Stimulated activated CD8-positive, alpha-beta memory T cell treated with anti-CD3 and anti-CD28 coated beads, Interleukin-2, amount 100 ng/mL, for 48 hours (primary cell): ENCODE data around the gene SLC16A13.
A peak's percentile ranks its signal among the peaks of the same experiment; 100 is the strongest.
"Not testable (repeated sequence)": the region's sequence is repeated elsewhere in the genome, so short reads cannot be mapped to it uniquely, and the experiment has no call there.

Experiments used
- DNase-seq, 2 donors: peaks; one replicate each; pipeline ENCODE4 v3.0.0-alpha.2; 2020; ENCODE audit warnings: low read depth in 2 of 2

SLC16A13 gene

GRCh38 chr17:7029096-7029495, 6.7 kb upstream of the SLC16A13 start:
- no peak for DNase-seq

- DNase-seq, result no peak
These were observed 6.2 kb upstream of the SLC16A13 start for GRCh38 chr17:7029659-7030058.

GRCh38 chr17:7034955-7035590, 742 bp upstream of the SLC16A13 start:
- DNase-seq, result no peak

GRCh38 chr17:7038025-7038862, 2.4 kb downstream of the SLC16A13 start:
- no peak for DNase-seq

DNA sequence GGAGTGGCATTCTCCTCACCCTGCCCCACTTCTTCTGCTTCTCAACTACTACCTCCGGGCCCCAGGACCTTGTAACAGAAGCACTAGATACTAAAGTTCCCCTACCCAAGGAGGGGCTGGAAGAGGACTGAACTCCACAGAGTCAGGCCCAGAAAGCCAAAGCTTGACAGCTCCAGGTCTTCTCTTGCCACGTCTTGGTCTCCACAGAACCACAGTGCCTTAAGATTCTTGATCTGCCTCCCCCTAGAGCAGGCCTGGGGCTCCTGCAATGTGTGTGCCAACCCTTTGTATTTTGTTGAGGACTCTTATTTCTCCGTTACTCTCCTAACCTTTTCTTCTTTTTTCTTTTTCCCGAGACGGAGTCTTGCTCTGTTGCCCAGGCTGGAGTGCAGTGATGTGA, 4.0 kb downstream of the SLC16A13 start:
- DNase-seq, result no peak

DNA sequence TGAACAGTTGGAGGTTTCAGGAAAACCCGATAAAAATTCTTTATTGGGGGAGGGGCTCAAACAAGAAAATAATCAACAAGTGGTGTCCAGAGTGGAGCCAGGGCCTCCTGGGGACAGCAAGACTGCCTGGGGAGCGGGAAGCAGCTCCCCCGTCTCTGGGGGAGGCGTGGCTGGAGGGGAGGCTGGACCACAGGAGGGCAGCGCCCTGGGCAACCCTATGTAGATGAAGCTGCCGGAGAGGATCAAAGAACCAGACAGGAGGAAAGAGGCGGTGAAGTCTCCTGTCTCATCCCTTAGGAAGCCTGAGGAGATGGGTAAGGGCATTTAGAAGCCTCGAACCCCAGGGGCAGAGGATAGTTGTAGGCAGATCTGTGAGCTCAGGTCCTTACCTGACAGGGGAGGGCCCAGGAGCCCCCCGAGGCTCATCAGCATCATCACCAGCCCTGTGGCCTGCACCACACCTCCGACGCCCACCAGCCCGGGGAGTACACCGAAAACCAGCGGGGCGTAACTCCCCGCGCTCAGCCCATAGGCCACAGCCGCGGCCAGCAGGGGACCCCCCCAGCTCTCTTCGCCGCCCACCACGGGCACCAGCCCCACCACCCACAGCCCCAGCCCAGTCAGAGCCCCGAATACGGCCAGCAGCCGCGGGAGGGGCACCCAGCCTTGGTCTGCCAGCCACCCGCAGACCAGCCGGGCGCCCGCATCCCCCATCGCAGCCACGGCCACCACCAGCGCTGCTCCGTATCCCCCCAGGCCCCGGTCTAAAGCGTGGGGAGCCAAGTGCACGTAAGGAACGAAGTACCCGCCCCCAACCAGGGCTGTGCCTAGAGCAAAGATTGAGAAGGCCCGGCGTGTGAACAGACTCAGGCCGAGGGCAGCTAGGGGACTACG, 6.0 kb downstream of the SLC16A13 start:
- peak in 1 of 2 donors; percentile 37 for DNase-seq

DNA sequence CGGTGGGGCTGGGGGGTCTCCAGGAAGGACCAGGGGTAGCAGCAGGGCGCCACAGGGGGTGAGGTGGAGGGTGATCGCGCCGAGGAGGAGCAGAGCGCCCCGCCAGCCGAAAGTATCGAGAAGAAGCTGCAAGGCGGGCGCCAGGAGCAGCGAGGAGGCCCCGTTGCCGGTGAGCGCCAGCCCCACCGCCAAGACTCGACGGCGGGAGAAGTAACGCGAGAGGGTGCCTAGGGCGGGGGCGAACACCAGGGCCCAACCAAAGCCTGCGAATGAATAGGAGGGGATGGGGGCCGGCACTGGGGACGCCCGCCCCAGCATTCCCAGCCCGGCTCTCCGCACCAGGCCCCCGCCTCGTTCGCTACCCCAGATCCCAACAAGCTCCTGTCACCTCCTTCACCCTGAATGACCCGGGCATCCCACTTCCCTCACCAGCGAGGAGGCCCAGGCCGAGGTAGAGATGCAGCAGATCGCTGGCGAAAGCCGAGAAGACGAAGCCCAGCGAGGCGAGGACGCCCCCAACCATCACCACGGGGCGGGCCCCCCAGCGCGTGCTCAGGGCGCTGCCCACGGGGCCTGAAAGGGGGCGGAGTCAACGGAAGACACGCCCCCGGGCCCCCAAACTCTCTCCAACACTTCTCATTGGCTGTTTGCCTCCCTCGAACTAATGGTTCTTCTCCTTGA, 6.8 kb downstream of the SLC16A13 start:
- no peak for DNase-seq

- DNase-seq, result no peak
These were observed 7.3 kb downstream of the SLC16A13 start for GRCh38 chr17:7043182-7043496.

DNA sequence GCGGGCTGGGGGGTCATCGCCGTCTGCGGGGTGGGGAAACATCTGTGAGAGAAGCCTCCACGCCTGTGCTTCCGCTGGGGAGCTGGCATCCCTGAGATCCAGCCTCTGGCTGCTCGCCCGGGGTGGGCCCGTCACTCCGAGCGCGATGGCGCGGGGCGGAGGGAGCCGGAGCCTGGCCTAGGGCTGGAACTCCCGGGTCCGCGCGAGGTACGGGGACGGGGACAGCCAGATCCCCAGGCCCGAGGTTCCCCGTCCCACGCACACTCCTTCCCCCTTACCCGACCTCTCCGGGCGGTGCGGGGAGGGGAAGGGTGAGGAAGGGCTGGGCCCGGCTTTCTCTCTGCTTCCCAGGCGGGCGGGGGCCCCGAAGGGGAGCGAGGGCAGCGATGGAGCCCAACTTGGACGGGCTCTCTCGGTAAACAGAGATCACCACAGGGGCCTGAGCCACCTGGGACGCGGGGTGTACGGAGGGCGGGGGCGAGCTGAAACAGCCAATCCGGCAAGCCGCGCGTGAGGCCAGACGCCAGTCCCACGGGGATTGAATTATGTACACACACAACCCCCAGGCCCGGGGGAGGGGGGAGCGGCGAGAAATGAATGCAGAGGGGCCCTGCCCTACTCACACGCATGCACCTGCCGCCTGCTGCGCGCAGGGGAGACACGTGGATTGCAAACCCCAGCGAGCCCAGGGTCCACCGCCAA, 7.8 kb downstream of the SLC16A13 start, which contains the start of gene SLC16A11:
TSS of gene SLC16A11 (minus strand) at position 596 of the 702 bp plus-strand sequence. CDS start at position 17, 579 bp downstream.
- DNase-seq, result no peak

- no peak for DNase-seq
These were observed 9.8 kb downstream of the SLC16A13 start for GRCh38 chr17:7045492-7046126.

DNA sequence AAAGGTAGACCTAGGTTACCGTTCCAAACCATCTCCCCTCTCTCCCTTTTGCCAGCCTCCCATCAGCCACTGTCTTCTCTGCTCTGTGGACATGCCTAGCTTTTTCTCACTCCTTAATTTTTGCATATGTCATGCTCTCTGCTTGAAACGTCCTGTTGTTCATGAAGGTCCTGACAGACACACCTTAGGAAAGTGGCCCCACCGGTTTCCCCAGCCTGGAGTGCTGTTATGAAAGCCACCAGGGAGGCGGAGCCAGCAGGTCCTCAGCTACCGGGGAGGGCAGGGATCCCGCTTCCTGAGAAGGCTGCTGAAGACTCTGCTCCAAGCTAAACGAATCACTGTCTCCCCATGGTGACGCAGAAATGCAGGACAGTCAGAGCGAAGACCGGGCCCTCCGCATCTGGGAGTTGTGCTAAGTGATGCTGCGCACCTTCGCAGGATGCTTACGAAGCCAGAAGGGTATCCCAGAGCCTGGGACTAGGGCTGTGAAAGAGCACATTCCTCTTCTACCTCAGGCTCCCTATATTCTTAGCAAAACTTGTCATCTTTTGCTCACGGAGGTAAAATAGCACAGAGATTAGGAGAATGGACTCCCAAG, 10.4 kb downstream of the SLC16A13 start:
- no peak for DNase-seq

DNA sequence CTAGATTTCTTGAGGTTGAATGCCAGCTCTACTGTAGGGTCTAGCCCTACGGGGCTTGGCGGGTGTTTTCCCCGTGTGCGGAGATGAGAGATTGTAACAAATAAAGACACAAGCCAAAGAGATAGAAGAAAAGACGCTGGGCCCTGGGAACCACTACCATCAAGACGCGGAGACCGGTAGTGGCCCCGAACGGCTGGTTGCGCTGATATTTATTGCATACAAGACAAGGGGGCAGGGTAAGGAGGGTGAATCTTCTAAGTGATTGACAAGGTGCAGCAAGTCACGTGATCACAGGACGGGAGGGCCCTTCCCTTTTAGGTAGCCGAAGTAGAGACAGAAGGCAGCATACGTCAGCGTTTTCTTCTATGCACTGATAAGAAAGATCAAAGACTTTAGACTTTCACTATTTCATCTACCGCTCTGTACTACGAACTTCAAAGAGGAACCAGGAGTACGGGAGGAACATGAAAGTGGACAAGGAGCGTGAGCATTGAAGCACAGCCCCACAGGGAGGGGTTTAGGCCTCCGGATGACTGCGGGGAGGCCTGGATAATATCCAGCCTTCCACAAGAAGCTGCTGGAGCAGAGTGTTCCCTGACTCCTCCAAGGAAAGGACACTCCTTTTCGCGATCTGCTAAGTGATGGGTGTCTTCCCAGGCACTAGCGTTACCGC, 11.0 kb downstream of the SLC16A13 start:
- DNase-seq, result not testable (repeated sequence)

DNA sequence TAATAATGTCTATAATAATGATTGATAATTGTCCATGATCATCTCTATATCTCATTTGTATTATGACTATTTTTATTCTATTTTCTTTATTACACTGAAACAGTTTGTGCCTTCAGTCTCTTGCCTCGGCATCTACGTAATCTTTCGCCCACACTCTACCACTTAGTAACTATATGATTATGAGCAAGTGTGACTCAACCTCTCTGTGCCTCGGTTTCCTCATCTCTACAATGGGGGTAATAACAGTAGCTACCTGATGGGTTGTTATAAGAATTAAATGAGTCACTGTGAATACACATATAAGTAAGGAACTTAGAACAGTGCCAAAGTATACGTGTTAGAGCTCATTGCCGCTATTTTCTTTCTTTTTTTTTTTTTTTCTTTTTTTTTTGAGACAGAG, 11.8 kb downstream of the SLC16A13 start:
- DNase-seq, result no peak

DNA sequence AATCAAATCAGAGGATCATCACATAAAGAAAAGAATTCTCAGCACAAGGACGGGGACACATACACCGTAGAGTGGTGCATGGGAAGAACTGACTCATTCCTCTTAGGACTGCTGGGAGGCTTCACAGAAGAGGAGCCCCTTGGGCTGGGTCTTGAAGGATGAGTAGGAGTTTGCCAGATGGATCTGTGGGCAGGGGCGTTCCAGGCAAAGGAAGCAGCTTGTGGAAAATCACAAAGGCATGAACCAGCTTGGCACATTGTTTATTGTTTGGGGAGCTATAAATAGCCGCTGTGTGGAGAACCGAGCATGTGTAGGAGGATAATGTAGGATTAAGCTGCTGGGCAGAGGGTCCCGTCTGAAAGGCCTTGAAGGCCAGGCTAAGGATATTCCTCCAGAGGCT, 13.2 kb downstream of the SLC16A13 start:
- no peak for DNase-seq

- not testable (repeated sequence) for DNase-seq
These were observed 14.8 kb downstream of the SLC16A13 start for GRCh38 chr17:7050583-7050982.

- DNase-seq, result no peak
These were observed 20.6 kb downstream of the SLC16A13 start for GRCh38 chr17:7056386-7056785.

- DNase-seq, result no peak
These were observed 23.1 kb downstream of the SLC16A13 start for GRCh38 chr17:7058831-7059447.

DNA sequence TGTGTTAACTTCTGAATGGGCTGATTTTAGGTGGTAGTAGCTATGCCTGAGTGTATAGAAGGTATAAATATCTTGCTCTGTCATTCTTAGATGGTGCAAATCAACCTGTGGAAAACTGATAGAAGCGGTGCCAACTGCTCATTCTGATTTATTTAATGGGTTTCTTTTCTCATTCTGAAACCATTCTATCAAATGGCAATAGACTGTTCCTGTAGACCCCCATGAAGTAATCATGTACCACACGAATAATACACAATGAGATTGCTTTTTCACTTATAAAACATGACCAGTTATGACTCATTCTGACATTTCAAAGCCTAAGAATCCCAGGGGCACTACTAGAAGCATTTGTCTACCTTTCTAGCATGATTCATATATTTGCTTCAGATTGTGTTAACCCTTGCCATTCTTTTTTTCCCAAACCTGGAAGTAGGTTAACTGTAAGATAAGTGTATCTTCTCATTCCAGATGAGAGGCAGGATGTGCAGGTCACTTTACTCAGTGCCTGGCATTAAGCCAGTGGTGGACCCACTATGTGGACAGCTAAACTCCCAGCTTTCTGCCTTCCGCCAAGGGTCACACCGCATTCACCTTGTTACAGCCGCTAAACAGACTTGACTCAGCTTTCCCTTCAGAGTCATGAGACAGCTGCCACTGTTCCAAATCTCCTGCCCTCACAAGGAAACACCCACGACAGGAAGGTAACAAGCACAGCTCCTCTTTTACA, 24.5 kb downstream of the SLC16A13 start:
- DNase-seq, result no peak
